Stimulated activated CD4-positive, alpha-beta T cell treated with anti-CD3 and anti-CD28 coated beads, Interleukin-4, amount 100 ng/mL, for 48 hours (primary cell): ENCODE measurements around the gene ACTL8.

Experiments
- DNase-seq, 2 donors: peaks; one replicate each; pipeline ENCODE4 v3.0.0-alpha.2; 2020; ENCODE audit warnings: low read depth in 2 of 2

ACTL8 gene

GRCh38 chr1:17770983-17771382 lies 15.8 kb downstream of the ACTL8 start:
- DNase-seq, result no peak

GRCh38 chr1:17772615-17773212 lies 17.6 kb downstream of the ACTL8 start:
- no peak for DNase-seq

GRCh38 chr1:17773591-17774326 lies 18.6 kb downstream of the ACTL8 start:
- DNase-seq, result no peak

GRCh38 chr1:17774452-17774851 lies 19.3 kb downstream of the ACTL8 start:
- DNase-seq, result no peak

GRCh38 chr1:17775796-17776195 lies 20.7 kb downstream of the ACTL8 start:
- no peak for DNase-seq

- no peak for DNase-seq
Measured at GRCh38 chr1:17776426-17776825, 21.3 kb downstream of the ACTL8 start.

DNA sequence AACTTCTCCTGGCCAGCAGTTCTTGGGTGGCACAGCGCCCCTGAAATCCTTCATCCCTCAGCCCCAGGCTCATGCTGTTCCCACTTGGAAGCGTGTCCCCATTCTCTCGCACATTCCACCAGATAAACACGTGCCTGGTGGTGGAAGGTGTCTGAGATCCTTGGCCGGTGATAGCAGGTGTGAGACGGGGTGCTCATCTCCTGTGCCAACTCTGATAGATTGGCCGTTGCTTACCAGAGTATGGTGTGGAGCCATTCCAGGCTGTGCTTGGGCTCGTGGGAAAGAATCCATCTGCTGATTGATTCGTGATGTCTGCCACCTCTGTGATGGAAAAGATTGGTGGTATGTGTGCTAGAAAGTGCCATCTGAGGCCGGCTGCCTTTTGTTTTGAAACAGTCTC lies 22.2 kb downstream of the ACTL8 start:
- DNase-seq, result no peak

DNA sequence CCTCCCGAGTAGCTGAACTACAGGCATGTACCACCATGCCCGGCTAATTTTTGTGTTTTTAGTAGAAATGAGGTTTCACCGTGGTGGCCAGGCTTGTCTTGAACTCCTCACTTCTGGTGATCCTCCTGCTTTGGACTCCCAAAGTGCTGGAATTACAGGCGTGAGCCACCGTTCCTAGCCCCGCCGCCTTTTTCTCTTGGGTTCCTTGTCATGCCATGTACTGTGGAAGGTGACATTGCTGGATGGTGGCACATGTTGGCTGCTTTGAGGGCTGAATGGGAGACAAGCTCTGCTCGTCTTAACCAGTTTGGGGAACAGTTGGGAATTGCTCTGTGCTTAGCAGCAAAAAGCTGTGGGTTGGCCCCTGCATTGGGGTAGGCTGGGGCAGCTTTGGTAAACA lies 22.7 kb downstream of the ACTL8 start:
- no peak for DNase-seq

GRCh38 chr1:17780916-17781315 lies 25.8 kb downstream of the ACTL8 start:
- no peak for DNase-seq

GRCh38 chr1:17789926-17790325 lies 34.8 kb downstream of the ACTL8 start:
- DNase-seq, result no peak

DNA sequence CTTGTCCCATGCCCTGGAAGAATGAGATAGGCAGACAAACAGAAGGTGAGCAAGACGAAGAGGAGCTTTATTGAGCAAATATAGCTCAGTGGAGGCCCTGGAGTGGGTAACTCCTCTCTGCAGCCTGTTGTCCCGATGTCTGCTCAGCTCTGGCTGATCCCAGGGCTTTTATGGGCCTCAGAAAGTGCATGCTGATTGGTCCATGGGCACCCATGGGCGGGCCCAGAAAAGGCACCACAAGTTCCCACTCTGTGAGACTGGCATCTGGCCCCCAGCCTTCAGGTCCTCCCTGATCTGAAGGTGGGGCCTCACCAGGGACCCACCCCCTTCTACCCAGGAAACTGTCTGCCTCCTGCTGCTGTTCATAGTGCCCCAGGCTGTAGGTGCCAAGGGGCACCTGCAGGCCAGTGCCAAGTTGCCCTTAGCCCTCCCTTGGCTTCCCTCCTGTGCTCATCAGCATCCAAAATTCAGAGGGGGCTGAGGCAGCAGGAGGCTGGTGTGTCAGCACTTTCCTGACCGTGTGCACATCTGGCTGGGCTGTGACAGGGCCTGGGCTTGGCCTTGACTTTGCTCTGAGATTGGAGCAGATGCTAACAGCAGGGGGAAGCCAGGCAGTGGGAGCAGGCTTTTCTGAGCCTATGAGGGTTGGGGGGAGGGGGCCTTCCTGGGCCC lies 35.4 kb downstream of the ACTL8 start:
- DNase-seq, result no peak

- no peak for DNase-seq
Measured at GRCh38 chr1:17791055-17791390, 35.9 kb downstream of the ACTL8 start.

GRCh38 chr1:17791480-17791879 lies 36.3 kb downstream of the ACTL8 start:
- DNase-seq, result no peak

GRCh38 chr1:17792421-17792820 lies 37.3 kb downstream of the ACTL8 start:
- no peak for DNase-seq

DNA sequence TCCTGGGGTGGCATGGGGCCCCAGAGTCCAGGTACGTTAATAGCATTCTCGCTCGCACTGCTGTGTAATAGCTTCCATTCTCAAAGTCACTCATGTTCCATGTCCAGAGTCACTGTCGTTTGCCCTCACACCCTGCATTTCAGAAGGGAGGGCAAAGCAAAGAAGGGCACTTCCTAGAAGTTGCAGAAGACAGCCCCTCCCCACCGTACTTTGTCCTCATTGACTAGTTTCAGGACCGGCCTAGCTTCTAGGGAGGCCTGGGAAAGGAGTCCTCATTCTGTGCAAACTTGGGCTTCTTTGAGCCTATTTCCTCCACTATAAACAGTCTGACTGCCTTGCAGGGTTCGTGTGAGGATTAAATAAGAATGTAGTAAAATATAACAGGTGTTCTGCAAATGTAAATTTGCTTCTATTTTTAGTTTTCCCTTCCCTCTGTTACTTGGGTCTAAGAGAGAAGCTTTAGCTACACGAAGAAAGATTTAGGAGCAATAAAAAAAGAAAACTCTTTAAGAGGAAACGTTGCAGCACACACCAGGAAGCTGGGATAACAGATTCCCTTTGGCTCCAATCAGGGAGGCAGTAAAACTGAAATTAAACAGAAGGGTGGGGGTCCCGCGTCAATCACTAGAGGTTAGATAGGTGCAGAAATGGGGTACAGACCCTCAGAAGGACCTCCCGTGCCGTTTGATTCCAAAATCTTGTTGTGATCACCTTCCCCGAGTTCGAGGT lies 40.1 kb downstream of the ACTL8 start:
- no peak for DNase-seq

DNA sequence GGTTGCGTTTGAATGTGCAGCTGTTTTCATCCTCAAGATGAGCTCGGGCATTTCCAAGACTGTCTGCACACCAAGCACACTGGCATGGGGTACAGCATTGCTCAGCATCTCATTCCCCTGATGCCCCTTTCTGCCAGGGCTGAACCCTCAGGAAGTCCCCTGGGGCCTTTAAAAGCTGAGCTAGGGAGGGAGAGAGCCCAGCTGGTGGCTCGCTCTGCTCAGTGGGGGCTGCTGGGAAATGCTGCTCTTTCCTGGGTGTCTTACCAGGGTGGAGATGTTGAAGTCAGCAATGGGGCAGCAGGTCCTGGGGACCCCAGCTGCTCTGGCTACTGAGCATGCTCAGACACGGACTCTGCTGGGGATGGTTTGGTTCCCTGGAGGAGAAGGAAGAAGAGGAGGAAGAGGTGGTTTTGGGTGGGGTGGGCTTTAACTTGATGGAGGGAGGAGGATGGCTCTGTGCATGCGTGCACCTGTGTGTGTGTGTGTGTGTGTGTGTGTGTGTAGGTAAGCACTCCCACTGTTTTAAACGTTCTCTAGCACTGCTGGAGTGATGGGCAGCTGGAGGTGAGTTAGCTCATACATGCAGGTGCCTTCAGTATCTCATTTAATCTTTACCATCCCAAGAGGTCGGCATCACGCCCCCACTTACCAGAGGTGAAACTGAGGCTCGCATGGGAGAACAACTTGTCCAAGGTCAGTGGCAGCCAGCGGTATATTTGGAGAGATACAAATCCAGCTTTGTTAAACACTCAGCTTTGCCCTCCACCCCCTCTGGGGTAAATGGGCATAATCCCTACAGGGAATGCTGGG lies 40.9 kb downstream of the ACTL8 start:
- no peak for DNase-seq

DNA sequence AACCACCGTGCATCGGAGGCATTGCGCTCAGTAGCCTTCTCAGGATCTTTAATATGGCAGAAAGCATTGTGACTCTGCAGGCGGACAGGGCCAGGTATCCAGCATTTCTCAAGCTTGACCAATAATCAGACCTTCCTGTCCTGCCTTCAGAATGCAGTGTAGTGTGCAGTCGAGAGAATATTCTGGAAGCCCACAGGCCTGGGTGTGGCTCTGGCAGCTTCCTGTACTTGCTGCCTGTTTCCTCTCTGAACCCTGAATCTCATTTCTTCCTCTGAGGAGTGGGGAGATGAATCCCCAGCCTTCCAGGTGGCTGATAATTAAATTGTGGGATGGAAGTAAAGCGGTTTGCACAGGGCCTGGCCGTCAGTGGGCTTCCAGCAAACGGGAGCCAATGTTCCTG lies 42.3 kb downstream of the ACTL8 start:
- DNase-seq, result no peak

- DNase-seq, result no peak
Measured at GRCh38 chr1:17798011-17798410, 42.9 kb downstream of the ACTL8 start.

DNA sequence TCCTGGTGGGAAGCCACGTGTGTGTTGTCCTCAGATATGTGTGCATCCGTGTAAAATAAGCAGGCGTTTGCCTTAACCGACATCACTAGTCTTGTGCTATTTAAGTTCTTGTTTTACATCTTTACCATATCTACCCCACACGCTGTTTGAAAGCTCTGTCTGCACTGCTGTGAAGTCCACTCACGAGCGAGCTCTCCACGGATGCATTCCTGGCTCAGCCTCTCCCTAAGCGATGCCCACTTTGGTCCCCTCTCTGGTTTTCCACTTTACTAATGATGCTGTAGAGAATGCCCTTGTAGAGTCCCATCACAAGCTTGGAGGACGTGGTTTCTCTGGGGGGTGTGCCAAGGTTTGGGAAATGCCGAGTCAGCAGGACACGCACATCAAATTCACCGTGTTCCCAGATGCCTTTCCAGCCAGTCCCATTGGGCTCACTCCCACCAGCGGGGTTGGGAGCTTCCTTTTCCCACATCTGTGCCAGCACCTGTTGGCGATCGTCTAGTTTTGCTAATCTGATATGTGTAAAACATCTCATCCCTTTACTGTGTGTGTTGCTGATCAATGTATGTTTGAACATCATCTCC lies 43.8 kb downstream of the ACTL8 start:
- DNase-seq, result no peak

- no peak for DNase-seq
Measured at GRCh38 chr1:17799642-17800041, 44.5 kb downstream of the ACTL8 start.

- DNase-seq, result no peak
Measured at GRCh38 chr1:17802164-17802563, 47.0 kb downstream of the ACTL8 start.
